Bronchial epithelial cell (primary cell): ENCODE measurements around the gene PLD1. TPM values are rescaled to one million over a fixed set of nuclear protein-coding genes. Genes with fewer than 3 reads are reported as not detected.

Experiments
- DNase-seq: peaks from one replicate; pipeline ENCODE4 v3.0.0-alpha.2; 2010; ENCODE audit warnings: low read depth
- FAIRE-seq: peaks from 2 replicates; lab custom pipeline; 2011; peaks lifted over from hg19 to GRCh38; lab: Jason Lieb, UNC
- H3K27me3 ChIP-seq: 2 replicates; pipeline ENCODE4 v1.5.1; 2011; ENCODE audit warnings: low read length; ENCODE audit not compliant: control insufficient read depth, insufficient read depth
- H3K36me3 ChIP-seq: 2 replicates; pipeline ENCODE4 v1.5.1; 2011; ENCODE audit warnings: low read length; ENCODE audit not compliant: control insufficient read depth, insufficient read depth
- H3K4me3 ChIP-seq: 2 replicates; pipeline ENCODE4 v1.5.1; 2011; ENCODE audit warnings: mild to moderate bottlenecking, low read depth, low read length, control low read depth
- CTCF ChIP-seq: IDR thresholded peaks from 2 replicates; pipeline ENCODE4 v1.5.1; 2011; ENCODE audit warnings: mild to moderate bottlenecking, moderate library complexity, low read length, control low read depth, inconsistent platforms; ENCODE audit not compliant: insufficient read depth, severe bottlenecking
- total RNA-seq: library from RNA; depleted of rRNA; stranded (reverse); fragments of >200 nt; gene quantifications from 2 replicates; pipeline ENCODE4 v1.2.1, GENCODE V29; 2014

The PLD1 gene
- total RNA-seq, 1 donor from 2014 or later, result 10.5 TPM

GRCh38 chr3:171600030-171600429, 210.3 kb downstream of the PLD1 start:
- DNase-seq, result no peak
- H3K27me3 ChIP-seq, result no peaks in the 10 kb centered on the region
- no peak for FAIRE-seq
- no peak overlapping the region for H3K4me3 ChIP-seq
- TF ChIP-seq CTCF, result no peak
- H3K36me3 ChIP-seq, result no peaks in the 10 kb centered on the region

GRCh38 chr3:171598990-171599389, 211.3 kb downstream of the PLD1 start:
- Histone ChIP-seq H3K27me3 (no peaks in the 10 kb centered on the region), H3K36me3 (no peaks in the 10 kb centered on the region), H3K4me3 (no peak overlapping the region)
- FAIRE-seq (no peak), DNase-seq (no peak)
- TF ChIP-seq CTCF, result no peak

GRCh38 chr3:171592786-171593185, 217.5 kb downstream of the PLD1 start:
- no peaks in the 10 kb centered on the region for H3K36me3 ChIP-seq
- no peak for FAIRE-seq
- no peak overlapping the region for H3K4me3 ChIP-seq
- no peak for DNase-seq
- no peak for TF ChIP-seq CTCF
- peaks cover 2% of the 10 kb centered on the region for H3K27me3 ChIP-seq

- no peak overlapping the region for H3K4me3 ChIP-seq
- FAIRE-seq (no peak), DNase-seq (no peak)
- H3K27me3 ChIP-seq, result peaks cover 2% of the 10 kb centered on the region
- no peaks in the 10 kb centered on the region for H3K36me3 ChIP-seq
- TF ChIP-seq CTCF, result no peak
Observed at GRCh38 chr3:171591070-171591469, 219.2 kb downstream of the PLD1 start.

- Histone ChIP-seq H3K36me3 (no peaks in the 10 kb centered on the region), H3K4me3 (no peak overlapping the region), H3K27me3 (no peaks in the 10 kb centered on the region)
- DNase-seq (no peak), FAIRE-seq (no peak)
- TF ChIP-seq CTCF, result no peak
Observed at GRCh38 chr3:171586274-171586673, 224.0 kb downstream of the PLD1 start.

- DNase-seq (peak; percentile 49), FAIRE-seq (peak; percentile 52)
- Histone ChIP-seq H3K36me3 (no peaks in the 10 kb centered on the region), H3K4me3 (no peak overlapping the region), H3K27me3 (no peaks in the 10 kb centered on the region)
- no peak for TF ChIP-seq CTCF
Observed at GRCh38 chr3:171585039-171585438, 225.2 kb downstream of the PLD1 start.
